Activated CD4-positive, alpha-beta T cell treated with anti-CD3 and anti-CD28 coated beads for 1 hour (primary cell): Measurements from ENCODE around the gene DHX35.
"Not testable (repeated sequence)": the region's sequence is repeated elsewhere in the genome, so short reads cannot be mapped to it uniquely, and the experiment has no call there.

ENCODE experiments used
- DNase-seq: peaks from one replicate; pipeline ENCODE4 v3.0.0-alpha.2; 2020

The DHX35 gene

GRCh38 chr20:38982291-38982690 lies 20.1 kb downstream of the DHX35 start:
- DNase-seq, result no peak

DNA sequence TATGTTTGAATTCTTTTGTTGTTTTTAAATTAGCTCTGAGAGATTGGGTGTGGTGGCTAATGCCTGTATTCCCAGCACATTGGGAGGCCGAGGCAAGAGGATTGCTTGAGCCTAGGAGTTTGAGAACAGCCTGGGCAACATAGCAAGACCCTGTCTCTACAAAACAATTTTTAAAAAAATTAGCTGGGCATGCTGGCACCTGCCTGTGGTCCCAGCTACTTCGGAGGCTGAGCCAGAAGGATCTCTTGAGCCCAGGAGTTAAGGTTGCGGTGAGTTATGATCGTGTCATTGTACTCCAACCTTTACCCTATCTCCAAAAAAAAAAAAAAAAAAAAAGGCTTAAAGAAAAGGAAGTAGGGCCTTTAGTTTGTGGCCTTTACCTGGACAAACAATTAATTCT lies 22.9 kb downstream of the DHX35 start:
- DNase-seq, result no peak

GRCh38 chr20:38985603-38986170 lies 23.5 kb downstream of the DHX35 start:
- no peak for DNase-seq

- DNase-seq, result no peak
Measured at GRCh38 chr20:38986663-38987062, 24.5 kb downstream of the DHX35 start.

- no peak for DNase-seq
Measured at GRCh38 chr20:38987777-38988176, 25.6 kb downstream of the DHX35 start.

DNA sequence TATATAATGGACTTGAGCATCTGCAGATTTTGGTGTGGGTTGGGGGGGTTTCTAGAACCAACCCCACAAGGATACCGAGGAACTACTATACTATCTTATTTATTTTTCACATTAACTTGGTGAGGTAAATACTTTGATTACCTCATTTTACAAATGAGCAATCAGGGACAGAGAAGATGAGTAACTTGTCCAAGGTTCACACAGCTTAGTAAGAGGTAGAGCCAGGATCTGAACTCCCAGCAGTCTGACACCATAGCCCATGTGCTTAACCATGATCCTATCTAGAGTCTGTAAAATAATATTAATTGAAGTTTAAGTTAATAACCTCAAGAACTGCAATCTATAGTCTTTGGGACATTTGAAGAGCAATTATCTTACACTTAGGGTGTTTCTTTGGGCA lies 28.6 kb downstream of the DHX35 start:
- DNase-seq, result no peak

- no peak for DNase-seq
Measured at GRCh38 chr20:38991814-38992704, 29.9 kb downstream of the DHX35 start.

- no peak for DNase-seq
Measured at GRCh38 chr20:38995536-38996044, 33.4 kb downstream of the DHX35 start.

DNA sequence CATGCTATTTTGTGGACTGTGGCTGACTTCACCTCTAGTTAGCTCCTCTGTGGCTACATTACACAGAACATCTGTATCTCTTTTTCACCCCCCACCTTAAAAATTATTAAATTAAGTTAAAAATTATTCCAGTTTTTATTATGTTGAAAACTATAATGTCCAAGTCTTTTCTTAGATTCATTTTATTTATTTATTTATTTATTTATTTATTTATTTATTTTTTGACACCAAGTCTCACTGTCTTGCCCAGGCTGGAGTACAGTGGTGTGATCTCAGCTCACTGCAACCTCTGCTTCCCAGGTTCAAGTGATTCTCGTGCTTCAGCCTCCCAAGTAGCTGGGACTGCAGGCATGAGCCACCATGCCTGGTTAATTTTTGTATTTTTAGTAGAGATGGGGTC lies 34.7 kb downstream of the DHX35 start:
- not testable (repeated sequence) for DNase-seq

DNA sequence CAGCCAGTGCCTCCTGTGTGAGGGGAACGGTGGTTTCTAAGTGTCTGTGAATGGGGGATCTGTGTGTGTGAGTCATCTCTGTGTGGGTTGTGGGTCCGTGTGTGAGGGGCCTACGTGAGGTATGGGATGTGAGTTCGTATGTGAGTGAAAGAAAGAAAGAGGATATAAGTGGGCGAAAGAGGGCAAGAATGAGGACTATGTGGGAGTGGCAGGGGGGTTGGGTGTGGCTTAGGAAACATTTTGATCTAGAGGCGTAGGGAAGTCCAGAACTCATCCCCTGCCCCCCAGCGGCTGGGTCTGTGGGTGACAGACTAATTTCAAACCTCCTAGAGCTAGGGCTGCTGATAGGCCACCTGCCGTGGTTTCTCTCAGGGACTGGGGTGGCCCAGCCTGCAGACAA lies 35.5 kb downstream of the DHX35 start:
- no peak for DNase-seq

DNA sequence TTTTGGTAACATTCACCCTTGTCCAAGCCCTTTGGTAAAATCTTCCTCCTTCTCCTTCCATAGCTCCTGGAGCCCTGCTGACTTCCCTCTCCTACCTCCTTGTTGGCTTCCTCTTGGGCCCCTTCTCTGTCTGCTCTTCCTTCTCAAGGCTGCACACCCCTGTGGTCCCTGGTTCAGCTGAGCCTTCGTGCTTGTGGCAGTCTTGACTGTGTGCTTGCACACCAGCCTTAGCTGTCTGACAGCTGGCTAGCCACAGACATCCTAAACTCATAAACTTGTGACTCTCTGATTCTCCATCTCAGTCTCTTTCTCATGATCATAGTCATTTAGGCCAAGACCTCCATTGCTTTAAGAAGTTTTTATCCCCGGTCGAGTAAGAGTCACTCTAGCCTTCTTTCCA lies 37.1 kb downstream of the DHX35 start:
- DNase-seq, result no peak

GRCh38 chr20:38999965-39000910 lies 38.1 kb downstream of the DHX35 start:
- no peak for DNase-seq

- DNase-seq, result peak; percentile 19
Measured at GRCh38 chr20:39004508-39004907, 42.4 kb downstream of the DHX35 start.

- no peak for DNase-seq
Measured at GRCh38 chr20:39009348-39009747, 47.2 kb downstream of the DHX35 start.

GRCh38 chr20:39010496-39010895 lies 48.4 kb downstream of the DHX35 start:
- DNase-seq, result no peak

GRCh38 chr20:39013662-39014109 lies 51.5 kb downstream of the DHX35 start:
- no peak for DNase-seq

- DNase-seq, result no peak
Measured at GRCh38 chr20:39016041-39016440, 53.9 kb downstream of the DHX35 start.

DNA sequence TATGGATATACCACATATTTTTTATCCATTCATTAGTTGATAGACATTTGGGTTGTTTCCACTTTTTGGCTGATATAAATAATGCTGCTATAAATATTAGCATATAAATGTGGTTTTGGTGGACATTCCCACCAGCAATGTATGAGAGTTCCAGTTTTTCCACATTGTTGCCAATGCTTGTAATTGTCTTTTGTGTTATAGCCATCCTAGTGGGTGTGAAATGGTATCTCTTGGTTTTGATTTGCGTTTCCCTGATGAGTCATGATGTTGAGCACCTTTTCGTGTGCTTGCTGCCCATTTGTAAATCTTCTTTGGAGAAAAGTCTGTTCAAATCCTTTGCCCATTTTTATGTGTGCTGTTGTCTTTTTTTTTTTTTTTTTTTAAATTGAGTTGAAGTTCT lies 54.4 kb downstream of the DHX35 start:
- no peak for DNase-seq

- DNase-seq, result no peak
Measured at GRCh38 chr20:39019027-39019426, 56.9 kb downstream of the DHX35 start.

- no peak for DNase-seq
Measured at GRCh38 chr20:39019805-39020325, 57.7 kb downstream of the DHX35 start.

DNA sequence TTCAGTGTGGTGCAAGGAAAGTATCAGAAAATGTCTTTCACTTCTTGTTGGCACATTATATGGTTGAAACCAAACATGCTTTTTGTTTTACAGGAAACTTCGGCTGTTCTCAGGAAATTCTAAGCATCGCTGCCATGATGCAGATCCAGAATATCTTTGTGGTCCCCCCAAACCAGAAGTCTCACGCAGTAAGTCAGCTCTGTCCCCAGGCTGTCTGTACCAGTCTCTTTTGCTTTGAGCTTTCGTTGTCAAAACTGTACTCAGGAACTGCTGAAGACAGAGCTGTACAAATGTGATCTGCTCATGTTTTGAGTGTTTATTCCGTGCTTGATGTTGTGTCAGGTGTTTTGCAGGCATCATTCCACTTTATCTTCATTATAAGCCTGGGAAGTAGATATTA lies 59.6 kb downstream of the DHX35 start:
- DNase-seq, result no peak

GRCh38 chr20:39025883-39026282 lies 63.7 kb downstream of the DHX35 start:
- no peak for DNase-seq

GRCh38 chr20:39029364-39029763 lies 67.2 kb downstream of the DHX35 start:
- no peak for DNase-seq
